PC-3 (cell line): ENCODE measurements around the gene CIB2. TPM values are rescaled to one million over a fixed set of nuclear protein-coding genes. Genes with fewer than 3 reads are reported as not detected.

ENCODE experiments used
- ATAC-seq: fragments of 200-7000 bp; cut with Tn5 transposase; 2 replicates; pipeline ENCODE4 v1.9.1; 2020; ENCODE audit warnings: mild to moderate bottlenecking, moderate library complexity
- BruUV-seq: library from RNA; stranded (reverse); fragments of 400-500 nt; replicated peaks from 2 replicates; lab custom pipeline; 2021; lab: Mats Ljungman, UMichigan
- CTCF ChIA-PET: fragments of 300-600 bp; sonication (Branson Sonifier 250); formaldehyde crosslinking; loops from one replicate; lab custom pipeline; 2022; ENCODE audit warnings: antibody characterized with exemption; lab: Charles Lee
- POLR2A ChIA-PET: fragments of 300-600 bp; sonication (Branson Sonifier 250); formaldehyde crosslinking; loops from one replicate; lab custom pipeline; 2022; ENCODE audit warnings: antibody characterized with exemption; ENCODE audit not compliant: unreplicated experiment; lab: Charles Lee
- DNase-seq: peaks from one replicate; pipeline ENCODE4 v3.0.0-alpha.2; 2015
- H2AFZ ChIP-seq: fragments of 300-600 bp; sonication (generic); 2 replicates; pipeline ENCODE4 v1.6.0; 2016; ENCODE audit warnings: antibody characterized with exemption, low read length
- H3F3A ChIP-seq: fragments of 300-600 bp; sonication (generic); one replicate; pipeline ENCODE4 v1.6.0; 2017; ENCODE audit warnings: antibody characterized with exemption, low read length, control low read depth, mild to moderate bottlenecking; ENCODE audit not compliant: unreplicated experiment
- H3K27ac ChIP-seq: fragments of 300-600 bp; sonication (generic); 2 replicates; pipeline ENCODE4 v1.5.1; 2016; ENCODE audit warnings: mild to moderate bottlenecking, low read length
- H3K27me3 ChIP-seq: fragments of 300-600 bp; sonication (generic); 2 replicates; pipeline ENCODE4 v1.6.1; 2016; ENCODE audit warnings: low read length, mixed read lengths
- H3K36me3 ChIP-seq: fragments of 300-600 bp; sonication (generic); 2 replicates; pipeline ENCODE4 v1.6.1; 2016; ENCODE audit warnings: low read depth, mixed run types, low read length, mixed read lengths
- H3K4me1 ChIP-seq: fragments of 300-600 bp; sonication (generic); 2 replicates; pipeline ENCODE4 v1.5.1; 2016; ENCODE audit warnings: low read length; ENCODE audit not compliant: insufficient read depth
- H3K4me2 ChIP-seq: fragments of 300-600 bp; sonication (generic); 2 replicates; pipeline ENCODE4 v1.6.0; 2016; ENCODE audit warnings: low read length
- H3K4me3 ChIP-seq: fragments of 300-600 bp; sonication (generic); 2 replicates; pipeline ENCODE4 v1.5.1; 2016; ENCODE audit warnings: mild to moderate bottlenecking, low read length, mixed read lengths
- H3K79me2 ChIP-seq: fragments of 300-600 bp; sonication (generic); 2 replicates; pipeline ENCODE4 v1.6.1; 2017; ENCODE audit warnings: low read length, mixed read lengths
- H3K9ac ChIP-seq: fragments of 300-600 bp; sonication (generic); 2 replicates; pipeline ENCODE4 v1.6.0; 2016; ENCODE audit warnings: mild to moderate bottlenecking, low read length
- H3K9me2 ChIP-seq: fragments of 300-600 bp; sonication (generic); replicated peaks from 2 replicates; pipeline ENCODE4 v1.6.1; 2016; ENCODE audit warnings: mixed run types, low read length, mixed read lengths
- H3K9me3 ChIP-seq: fragments of 300-600 bp; sonication (generic); 2 replicates; pipeline ENCODE4 v1.6.1; 2016; ENCODE audit warnings: low read length, mixed read lengths
- H4K20me1 ChIP-seq: fragments of 300-600 bp; sonication (generic); 2 replicates; pipeline ENCODE4 v1.6.1; 2016; ENCODE audit warnings: low read length, mixed read lengths
- EZH2 ChIP-seq: fragments of 300-600 bp; sonication (generic); IDR thresholded peaks from one replicate; pipeline ENCODE4 v1.6.1; 2017; ENCODE audit warnings: antibody characterized with exemption, mild to moderate bottlenecking, low read length; ENCODE audit not compliant: unreplicated experiment
- EZH2phosphoT487 ChIP-seq: fragments of 300-600 bp; sonication (generic); IDR thresholded peaks from 2 replicates; pipeline ENCODE4 v1.6.1; 2018; ENCODE audit warnings: mild to moderate bottlenecking, antibody characterized with exemption, low read length, borderline replicate concordance
- intact Hi-C: fragments of 100-400 bp; cut with micrococcal nuclease; formaldehyde crosslinking; loops from 2 replicates; pipeline ENCODE4 v1.9.0; 2023
- total RNA-seq: library from RNA; depleted of rRNA; stranded (reverse); fragments of >200 nt; gene quantifications from 2 replicates; pipeline ENCODE4 v1.2.3, GENCODE V29; 2014
- TF ChIP-seq, protein P1 (sequence below): fragments of 300-600 bp; sonication (generic); conservative IDR thresholded peaks from 2 replicates; pipeline ENCODE4 v1.5.1; 2017; ENCODE audit warnings: antibody characterized with exemption, low read depth, mild to moderate bottlenecking, low read length

Gene CIB2
- total RNA-seq, 1 experiment from 2014 or later = 10.4 TPM

GRCh38 chr15:78170848-78171773, 39.9 kb upstream of the CIB2 start:
- ATAC-seq (no peak), DNase-seq (no peak)
- CTCF ChIA-PET = no interaction called here
- no peak overlapping the region for H2AFZ ChIP-seq
- no TSS peak for BruUV-seq
- H3K9me3 ChIP-seq = no peaks in the 10 kb centered on the region
- H3K9ac ChIP-seq = no peak overlapping the region
- H3K27ac ChIP-seq = no peak overlapping the region
- no peaks in the 10 kb centered on the region for H4K20me1 ChIP-seq
- H3K4me2 ChIP-seq = no peak overlapping the region
- H3K79me2 ChIP-seq = no peaks in the 10 kb centered on the region
- TF ChIP-seq, protein P1, sequence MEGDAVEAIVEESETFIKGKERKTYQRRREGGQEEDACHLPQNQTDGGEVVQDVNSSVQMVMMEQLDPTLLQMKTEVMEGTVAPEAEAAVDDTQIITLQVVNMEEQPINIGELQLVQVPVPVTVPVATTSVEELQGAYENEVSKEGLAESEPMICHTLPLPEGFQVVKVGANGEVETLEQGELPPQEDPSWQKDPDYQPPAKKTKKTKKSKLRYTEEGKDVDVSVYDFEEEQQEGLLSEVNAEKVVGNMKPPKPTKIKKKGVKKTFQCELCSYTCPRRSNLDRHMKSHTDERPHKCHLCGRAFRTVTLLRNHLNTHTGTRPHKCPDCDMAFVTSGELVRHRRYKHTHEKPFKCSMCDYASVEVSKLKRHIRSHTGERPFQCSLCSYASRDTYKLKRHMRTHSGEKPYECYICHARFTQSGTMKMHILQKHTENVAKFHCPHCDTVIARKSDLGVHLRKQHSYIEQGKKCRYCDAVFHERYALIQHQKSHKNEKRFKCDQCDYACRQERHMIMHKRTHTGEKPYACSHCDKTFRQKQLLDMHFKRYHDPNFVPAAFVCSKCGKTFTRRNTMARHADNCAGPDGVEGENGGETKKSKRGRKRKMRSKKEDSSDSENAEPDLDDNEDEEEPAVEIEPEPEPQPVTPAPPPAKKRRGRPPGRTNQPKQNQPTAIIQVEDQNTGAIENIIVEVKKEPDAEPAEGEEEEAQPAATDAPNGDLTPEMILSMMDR = no peak
- TF ChIP-seq EZH2 = no peak
- TF ChIP-seq EZH2phosphoT487 = no peak
- H3K27me3 ChIP-seq = no peaks in the 10 kb centered on the region
- no peak overlapping the region for H3K4me3 ChIP-seq
- POLR2A ChIA-PET = no interaction called here
- H3K4me1 ChIP-seq = no peaks in the 10 kb centered on the region
- H3K36me3 ChIP-seq = peaks cover 33% of the 10 kb centered on the region
- intact Hi-C loops = no loop called here
- no peaks in the 10 kb centered on the region for H3F3A ChIP-seq
- H3K9me2 ChIP-seq = no peaks in the 10 kb centered on the region

DNA sequence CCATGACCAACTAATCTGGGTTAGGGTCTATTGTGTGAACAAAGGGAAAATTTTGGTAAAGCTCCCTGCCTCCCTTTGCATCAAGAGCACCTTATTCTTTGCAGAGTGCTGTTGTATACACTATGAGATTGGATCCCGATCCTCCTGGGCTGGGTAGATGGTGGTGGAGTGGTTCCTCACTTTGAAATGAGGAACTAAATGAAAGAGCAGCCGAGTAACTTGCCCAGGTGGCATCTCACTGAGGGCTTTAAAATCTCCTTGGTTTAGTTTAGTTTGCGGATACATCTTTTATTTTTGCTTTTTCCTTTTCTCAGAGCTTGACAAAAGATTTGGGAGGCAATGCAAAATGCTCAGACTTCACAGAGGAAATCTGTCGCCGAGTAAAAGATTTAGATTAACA, 37.4 kb upstream of the CIB2 start:
- BruUV-seq = no TSS peak
- Histone ChIP-seq H3K36me3 (peaks cover 41% of the 10 kb centered on the region), H3K79me2 (no peaks in the 10 kb centered on the region), H3K9ac (no peak overlapping the region), H3K9me2 (no peaks in the 10 kb centered on the region), H3K9me3 (no peaks in the 10 kb centered on the region), H3K4me1 (no peaks in the 10 kb centered on the region), H4K20me1 (no peaks in the 10 kb centered on the region), H3K27ac (no peak overlapping the region), H3K4me3 (no peak overlapping the region), H3F3A (no peaks in the 10 kb centered on the region), H3K27me3 (no peaks in the 10 kb centered on the region), H3K4me2 (no peak overlapping the region), H2AFZ (no peak overlapping the region)
- ChIA-PET POLR2A (no interaction called here), CTCF (no interaction called here)
- intact Hi-C loops = no loop called here
- no peak for TF ChIP-seq EZH2phosphoT487
- TF ChIP-seq, protein P1 = no peak
- no peak for TF ChIP-seq EZH2
- DNase-seq (no peak), ATAC-seq (no peak)

- POLR2A ChIA-PET = no interaction called here
- Histone ChIP-seq H3K4me1 (no peaks in the 10 kb centered on the region), H4K20me1 (no peaks in the 10 kb centered on the region), H3F3A (no peaks in the 10 kb centered on the region), H3K9ac (no peak overlapping the region), H3K36me3 (peaks cover 46% of the 10 kb centered on the region), H3K9me3 (no peaks in the 10 kb centered on the region), H3K9me2 (no peaks in the 10 kb centered on the region), H3K79me2 (no peaks in the 10 kb centered on the region), H2AFZ (no peak overlapping the region), H3K27ac (no peak overlapping the region), H3K4me3 (no peak overlapping the region), H3K27me3 (no peaks in the 10 kb centered on the region), H3K4me2 (no peak overlapping the region)
- CTCF ChIA-PET = no interaction called here
- BruUV-seq = no TSS peak
- intact Hi-C loops = no loop called here
- DNase-seq = no peak
- ATAC-seq = no peak
- TF ChIP-seq, protein P1 = no peak
- TF ChIP-seq EZH2phosphoT487 (no peak), EZH2 (no peak)
Measured at GRCh38 chr15:78167227-78167888, 36.1 kb upstream of the CIB2 start.
